Chondrocyte (in vitro differentiated cells): ENCODE measurements around the gene ELOVL2. TPM values are rescaled to one million over a fixed set of nuclear protein-coding genes. Genes with fewer than 3 reads are reported as not detected.

Experiments
- DNase-seq: peaks from one replicate; pipeline ENCODE4 v3.0.0; 2021; ENCODE audit warnings: mixed read lengths, low spot score
- H3K27ac Mint-ChIP-seq: one replicate; pipeline ENCODE4 v1.8.0; 2021; ENCODE audit warnings: mild to moderate bottlenecking, moderate library complexity, mixed read lengths; ENCODE audit not compliant: unreplicated experiment
- H3K27me3 Mint-ChIP-seq: 2 replicates; pipeline ENCODE4 v1.8.0; 2021; ENCODE audit warnings: low read depth, mixed read lengths
- H3K36me3 Mint-ChIP-seq: 2 replicates; pipeline ENCODE4 v1.8.0; 2021; ENCODE audit warnings: low read depth, mixed read lengths
- H3K4me1 Mint-ChIP-seq: 2 replicates; pipeline ENCODE4 v1.8.0; 2021; ENCODE audit warnings: low read depth, mild to moderate bottlenecking, mixed read lengths
- H3K4me3 Mint-ChIP-seq: one replicate; pipeline ENCODE4 v1.8.0; 2021; ENCODE audit warnings: mild to moderate bottlenecking, moderate library complexity, mixed read lengths; ENCODE audit not compliant: unreplicated experiment
- H3K9me3 Mint-ChIP-seq: 2 replicates; pipeline ENCODE4 v1.8.0; 2021; ENCODE audit warnings: low read depth, mixed read lengths
- total RNA-seq: library from RNA; stranded (reverse); gene quantifications from 3 replicates; pipeline ENCODE4 v1.2.1, GENCODE V29; 2021
- TF ChIP-seq, protein P1 (sequence below): fragments of 200-600 bp; sonication (generic); IDR thresholded peaks from 2 replicates; pipeline ENCODE4 v1.5.0; 2021; ENCODE audit warnings: antibody characterized with exemption, mild to moderate bottlenecking, moderate library complexity

ELOVL2 gene
- total RNA-seq, 1 donor from 2014 or later: 18.2 TPM

DNA sequence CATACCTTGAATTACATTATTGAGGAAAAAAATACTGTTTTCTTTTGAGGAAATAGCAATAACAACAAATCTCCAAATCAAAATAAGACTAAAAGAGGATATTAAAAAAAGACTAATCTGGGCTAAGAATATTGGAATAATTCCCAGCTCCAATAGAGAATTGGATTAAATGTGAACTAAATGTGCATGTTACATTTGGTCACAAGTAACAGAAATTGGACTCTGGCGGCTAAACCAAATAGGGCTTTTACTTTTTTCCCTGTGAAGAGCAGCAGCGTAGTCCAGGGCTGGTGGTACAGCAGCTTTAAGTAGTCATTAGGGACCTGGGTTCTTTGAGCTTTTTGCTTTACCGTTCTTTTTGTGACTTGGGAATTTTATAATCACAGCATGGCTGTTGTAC, 71.9 kb downstream of the ELOVL2 start:
- peaks cover 35% of the 10 kb centered on the region for H3K4me1 Mint-ChIP-seq
- no peaks in the 10 kb centered on the region for H3K27me3 Mint-ChIP-seq
- H3K4me3 Mint-ChIP-seq: no peak overlapping the region
- no peak for DNase-seq
- TF ChIP-seq, protein P1, sequence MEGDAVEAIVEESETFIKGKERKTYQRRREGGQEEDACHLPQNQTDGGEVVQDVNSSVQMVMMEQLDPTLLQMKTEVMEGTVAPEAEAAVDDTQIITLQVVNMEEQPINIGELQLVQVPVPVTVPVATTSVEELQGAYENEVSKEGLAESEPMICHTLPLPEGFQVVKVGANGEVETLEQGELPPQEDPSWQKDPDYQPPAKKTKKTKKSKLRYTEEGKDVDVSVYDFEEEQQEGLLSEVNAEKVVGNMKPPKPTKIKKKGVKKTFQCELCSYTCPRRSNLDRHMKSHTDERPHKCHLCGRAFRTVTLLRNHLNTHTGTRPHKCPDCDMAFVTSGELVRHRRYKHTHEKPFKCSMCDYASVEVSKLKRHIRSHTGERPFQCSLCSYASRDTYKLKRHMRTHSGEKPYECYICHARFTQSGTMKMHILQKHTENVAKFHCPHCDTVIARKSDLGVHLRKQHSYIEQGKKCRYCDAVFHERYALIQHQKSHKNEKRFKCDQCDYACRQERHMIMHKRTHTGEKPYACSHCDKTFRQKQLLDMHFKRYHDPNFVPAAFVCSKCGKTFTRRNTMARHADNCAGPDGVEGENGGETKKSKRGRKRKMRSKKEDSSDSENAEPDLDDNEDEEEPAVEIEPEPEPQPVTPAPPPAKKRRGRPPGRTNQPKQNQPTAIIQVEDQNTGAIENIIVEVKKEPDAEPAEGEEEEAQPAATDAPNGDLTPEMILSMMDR: no peak
- peaks cover 11% of the 10 kb centered on the region for H3K9me3 Mint-ChIP-seq
- peaks cover 6% of the 10 kb centered on the region for H3K36me3 Mint-ChIP-seq
- H3K27ac Mint-ChIP-seq: no peak overlapping the region

- Mint-ChIP-seq H3K27ac (no peak overlapping the region), H3K4me1 (peaks cover 32% of the 10 kb centered on the region), H3K4me3 (no peak overlapping the region), H3K36me3 (peaks cover 12% of the 10 kb centered on the region), H3K27me3 (no peaks in the 10 kb centered on the region), H3K9me3 (peaks cover 17% of the 10 kb centered on the region)
- DNase-seq: no peak
- TF ChIP-seq, protein P1: no peak
Measured at GRCh38 chr6:10970731-10971130, 73.4 kb downstream of the ELOVL2 start.

GRCh38 chr6:10968776-10969175, 75.3 kb downstream of the ELOVL2 start:
- Mint-ChIP-seq H3K36me3 (peaks cover 19% of the 10 kb centered on the region), H3K27ac (peak overlapping the region; percentile 64)
- DNase-seq: no peak

GRCh38 chr6:10964684-10965083, 79.4 kb downstream of the ELOVL2 start:
- H3K9me3 Mint-ChIP-seq: peaks cover 19% of the 10 kb centered on the region
- peaks cover 22% of the 10 kb centered on the region for H3K36me3 Mint-ChIP-seq
- H3K27ac Mint-ChIP-seq: no peak overlapping the region
- no peak overlapping the region for H3K4me3 Mint-ChIP-seq
- TF ChIP-seq, protein P1: no peak
- H3K27me3 Mint-ChIP-seq: no peaks in the 10 kb centered on the region
- DNase-seq: no peak
- H3K4me1 Mint-ChIP-seq: peaks cover 64% of the 10 kb centered on the region

More at GRCh38 chr6:10968776-10969175, 75.3 kb downstream of the ELOVL2 start:
- H3K4me3 Mint-ChIP-seq: no peak overlapping the region
- TF ChIP-seq, protein P1: no peak
- peaks cover 19% of the 10 kb centered on the region for H3K9me3 Mint-ChIP-seq
- peaks cover 40% of the 10 kb centered on the region for H3K4me1 Mint-ChIP-seq
- H3K27me3 Mint-ChIP-seq: no peaks in the 10 kb centered on the region

- Mint-ChIP-seq H3K9me3 (peaks cover 14% of the 10 kb centered on the region), H3K27ac (peak overlapping the region; percentile 83), H3K36me3 (peaks cover 25% of the 10 kb centered on the region), H3K4me1 (peaks cover 50% of the 10 kb centered on the region), H3K4me3 (no peak overlapping the region), H3K27me3 (no peaks in the 10 kb centered on the region)
- TF ChIP-seq, protein P1: no peak
- no peak for DNase-seq
Measured at GRCh38 chr6:10963113-10963512, 81.0 kb downstream of the ELOVL2 start.
